ENCODE results near the gene KRTAP10-8. TPM values are rescaled to one million over a fixed set of nuclear protein-coding genes. Genes with fewer than 3 reads are reported as not detected.
"Not testable (repeated sequence)": the region's sequence is repeated elsewhere in the genome, so short reads cannot be mapped to it uniquely, and the experiment has no call there.

Gene KRTAP10-8
- total RNA-seq, 2 donors from 2014 or later = not detected

GRCh38 chr21:44637018-44637850, 25.4 kb downstream of the KRTAP10-8 start, which contains the start of gene KRTAP10-10:
Gene KRTAP10-10, plus strand, starts transcription at chr21:44637356. Its CDS starts 62 bp downstream, at chr21:44637418.
- WGBS = 38% methylated on average over 20 of the region's 21 CpGs
- H3K4me1 ChIP-seq (replicated peaks) = no peaks in the 10 kb centered on the region
- TF ChIP-seq, protein P1, sequence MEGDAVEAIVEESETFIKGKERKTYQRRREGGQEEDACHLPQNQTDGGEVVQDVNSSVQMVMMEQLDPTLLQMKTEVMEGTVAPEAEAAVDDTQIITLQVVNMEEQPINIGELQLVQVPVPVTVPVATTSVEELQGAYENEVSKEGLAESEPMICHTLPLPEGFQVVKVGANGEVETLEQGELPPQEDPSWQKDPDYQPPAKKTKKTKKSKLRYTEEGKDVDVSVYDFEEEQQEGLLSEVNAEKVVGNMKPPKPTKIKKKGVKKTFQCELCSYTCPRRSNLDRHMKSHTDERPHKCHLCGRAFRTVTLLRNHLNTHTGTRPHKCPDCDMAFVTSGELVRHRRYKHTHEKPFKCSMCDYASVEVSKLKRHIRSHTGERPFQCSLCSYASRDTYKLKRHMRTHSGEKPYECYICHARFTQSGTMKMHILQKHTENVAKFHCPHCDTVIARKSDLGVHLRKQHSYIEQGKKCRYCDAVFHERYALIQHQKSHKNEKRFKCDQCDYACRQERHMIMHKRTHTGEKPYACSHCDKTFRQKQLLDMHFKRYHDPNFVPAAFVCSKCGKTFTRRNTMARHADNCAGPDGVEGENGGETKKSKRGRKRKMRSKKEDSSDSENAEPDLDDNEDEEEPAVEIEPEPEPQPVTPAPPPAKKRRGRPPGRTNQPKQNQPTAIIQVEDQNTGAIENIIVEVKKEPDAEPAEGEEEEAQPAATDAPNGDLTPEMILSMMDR (IDR thresholded peaks at IDR 0.05) = no peak
- TF ChIP-seq POLR2A (IDR thresholded peaks at IDR 0.05) = no peak
- no peak for TF ChIP-seq POLR2AphosphoS5 (IDR thresholded peaks at IDR 0.05)
- no peak for DNase-seq (ENCODE audit: low spot score)
- no peaks in the 10 kb centered on the region for H3K9me3 ChIP-seq
- intact Hi-C loops (cut with DNase I) = no loop called here
- no peak within 1 kb of the TSS for H3K27ac ChIP-seq
- no peak within 1 kb of the TSS for H3K4me3 ChIP-seq
- H3K36me3 ChIP-seq = no peaks in the 10 kb centered on the region
- H3K27me3 ChIP-seq (replicated peaks; ENCODE audit: insufficient read depth) = peaks cover 3% of the 10 kb centered on the region

GRCh38 chr21:44637851-44638348, 26.0 kb downstream of the KRTAP10-8 start:
- not testable (repeated sequence) for DNase-seq (ENCODE audit: low spot score); H3K27me3 ChIP-seq (replicated peaks; ENCODE audit: insufficient read depth)

GRCh38 chr21:44638506-44639330, 26.8 kb downstream of the KRTAP10-8 start:
- 88% methylated on average over 17 of the region's 21 CpGs for WGBS
- H3K27ac ChIP-seq; H3K4me3 ChIP-seq; intact Hi-C loops (cut with DNase I); DNase-seq (ENCODE audit: low spot score); H3K4me1 ChIP-seq (replicated peaks); H3K9me3 ChIP-seq; H3K36me3 ChIP-seq; H3K27me3 ChIP-seq (replicated peaks; ENCODE audit: insufficient read depth): not testable (repeated sequence)

More at GRCh38 chr21:44637851-44638348, 26.0 kb downstream of the KRTAP10-8 start:
- H3K4me1 ChIP-seq (replicated peaks); H3K4me3 ChIP-seq; H3K27ac ChIP-seq; H3K9me3 ChIP-seq; intact Hi-C loops (cut with DNase I); H3K36me3 ChIP-seq: not testable (repeated sequence)
- 59% methylated on average over 8 of the region's 12 CpGs for WGBS

GRCh38 chr21:44639331-44639655, 27.4 kb downstream of the KRTAP10-8 start:
- Histone ChIP-seq H3K4me3 (no peak overlapping the region), H3K4me1 (replicated peaks) (no peaks in the 10 kb centered on the region), H3K9me3 (no peaks in the 10 kb centered on the region), H3K27ac (no peak overlapping the region), H3K27me3 (replicated peaks; ENCODE audit: insufficient read depth) (peaks cover 3% of the 10 kb centered on the region), H3K36me3 (no peaks in the 10 kb centered on the region)
- TF ChIP-seq, protein P1 (IDR thresholded peaks at IDR 0.05) = no peak
- TF ChIP-seq POLR2AphosphoS5 (IDR thresholded peaks at IDR 0.05) = no peak
- TF ChIP-seq POLR2A (IDR thresholded peaks at IDR 0.05) = no peak
- intact Hi-C loops (cut with DNase I) = no loop called here
- WGBS = 79% methylated on average over 12 of the region's 12 CpGs
- no peak for DNase-seq (ENCODE audit: low spot score)

- intact Hi-C loops (cut with DNase I) = no loop called here
- WGBS = 94% methylated on average over 5 of the region's 5 CpGs
- H3K27ac ChIP-seq = no peak overlapping the region
- TF ChIP-seq, protein P1 (IDR thresholded peaks at IDR 0.05) = no peak
- TF ChIP-seq POLR2A (IDR thresholded peaks at IDR 0.05) = no peak
- H3K9me3 ChIP-seq = no peaks in the 10 kb centered on the region
- no peaks in the 10 kb centered on the region for H3K4me1 ChIP-seq (replicated peaks)
- no peak overlapping the region for H3K4me3 ChIP-seq
- no peak for DNase-seq (ENCODE audit: low spot score)
- H3K27me3 ChIP-seq (replicated peaks; ENCODE audit: insufficient read depth) = peaks cover 3% of the 10 kb centered on the region
- no peaks in the 10 kb centered on the region for H3K36me3 ChIP-seq
These were observed 28.9 kb downstream of the KRTAP10-8 start for GRCh38 chr21:44640761-44641160.

Measured in prostate gland (tissue), 2 donors.